HepG2 (cell line): ENCODE data around the gene IQCC. TPM values are rescaled to one million over a fixed set of nuclear protein-coding genes. Genes with fewer than 3 reads are reported as not detected.

ENCODE experiments used
- EEA1 ChIP-seq: sonication (generic); formaldehyde crosslinking; IDR thresholded peaks from 2 replicates; pipeline ENCODE4 v1.5.1; 2020; ENCODE audit warnings: mild to moderate bottlenecking, missing genetic modification reagents, borderline replicate concordance
- HNRNPLL ChIP-seq: fragments of 200-400 bp; formaldehyde crosslinking; IDR thresholded peaks from 2 replicates; pipeline ENCODE4 v1.6.1; 2017; ENCODE audit warnings: mild to moderate bottlenecking, low read depth, low read length; ENCODE audit not compliant: poor library complexity, severe bottlenecking
- ISX ChIP-seq: sonication (generic); formaldehyde crosslinking; conservative IDR thresholded peaks from 2 replicates; pipeline ENCODE4 v1.5.0; 2020; ENCODE audit warnings: missing genetic modification reagents
- KLF12 ChIP-seq: sonication (generic); formaldehyde crosslinking; IDR thresholded peaks from 2 replicates; pipeline ENCODE4 v1.4.0; 2020; ENCODE audit warnings: missing genetic modification reagents, borderline replicate concordance
- NFYB ChIP-seq: sonication (generic); formaldehyde crosslinking; IDR thresholded peaks from 2 replicates; pipeline ENCODE4 v1.4.0; 2020; ENCODE audit warnings: missing genetic modification reagents
- NR3C1 ChIP-seq: sonication (generic); formaldehyde crosslinking; IDR thresholded peaks from 2 replicates; pipeline ENCODE4 v1.4.0; 2020; ENCODE audit warnings: missing genetic modification reagents
- NRL ChIP-seq: sonication (generic); formaldehyde crosslinking; IDR thresholded peaks from 2 replicates; pipeline ENCODE4 v1.5.0; 2020; ENCODE audit warnings: missing genetic modification reagents, mild to moderate bottlenecking, moderate library complexity, borderline replicate concordance
- POLR2AphosphoS2 ChIP-seq: IDR thresholded peaks from 2 replicates; pipeline ENCODE4 v1.6.1; 2011; ENCODE audit warnings: low read depth, low read length, improper control_type of control experiment
- RAD51 ChIP-seq: fragments of 450-650 bp; IDR thresholded peaks from 2 replicates; pipeline ENCODE4 v1.6.1; 2016; ENCODE audit warnings: borderline replicate concordance
- RCOR2 ChIP-seq: IDR thresholded peaks from 2 replicates; pipeline ENCODE4 v1.6.1; 2016; ENCODE audit warnings: missing biosample characterization, missing genetic modification reagents
- THAP8 ChIP-seq: sonication (generic); formaldehyde crosslinking; IDR thresholded peaks from 2 replicates; pipeline ENCODE4 v1.5.1; 2020; ENCODE audit warnings: missing genetic modification reagents, mild to moderate bottlenecking, borderline replicate concordance
- YEATS2 ChIP-seq: sonication (generic); formaldehyde crosslinking; IDR thresholded peaks from 2 replicates; pipeline ENCODE4 v1.4.0; 2020; ENCODE audit warnings: missing genetic modification reagents, borderline replicate concordance
- ZNF136 ChIP-seq: sonication (generic); formaldehyde crosslinking; IDR thresholded peaks from 2 replicates; pipeline ENCODE4 v1.8.1; 2022; ENCODE audit warnings: low read depth, mild to moderate bottlenecking, moderate library complexity, missing genetic modification reagents
- ZNF234 ChIP-seq: sonication (generic); formaldehyde crosslinking; conservative IDR thresholded peaks from 2 replicates; pipeline ENCODE4 v1.5.1; 2020; ENCODE audit warnings: mild to moderate bottlenecking, missing genetic modification reagents
- ZNF263 ChIP-seq: sonication (generic); formaldehyde crosslinking; IDR thresholded peaks from 2 replicates; pipeline ENCODE4 v1.4.0; 2020; ENCODE audit warnings: missing genetic modification reagents
- ZNF3 ChIP-seq: IDR thresholded peaks from 2 replicates; pipeline ENCODE4 v1.7.0; 2017; ENCODE audit warnings: inconsistent platforms
- ZNF354B ChIP-seq: sonication (generic); formaldehyde crosslinking; IDR thresholded peaks from 2 replicates; pipeline ENCODE4 v1.8.0; 2022; ENCODE audit warnings: mild to moderate bottlenecking, missing genetic modification reagents
- ZNF484 ChIP-seq: sonication (generic); formaldehyde crosslinking; IDR thresholded peaks from 2 replicates; pipeline ENCODE4 v1.5.1; 2020; ENCODE audit warnings: mild to moderate bottlenecking, low read depth, missing genetic modification reagents, borderline replicate concordance
- ZNF607 ChIP-seq: sonication (generic); formaldehyde crosslinking; IDR thresholded peaks from 2 replicates; pipeline ENCODE4 v1.5.1; 2020; ENCODE audit warnings: missing genetic modification reagents, mild to moderate bottlenecking, borderline replicate concordance
- ZSCAN20 ChIP-seq: sonication (generic); formaldehyde crosslinking; IDR thresholded peaks from 2 replicates; pipeline ENCODE4 v1.4.0; 2020; ENCODE audit warnings: missing genetic modification reagents, mild to moderate bottlenecking, borderline replicate concordance
- polyA plus RNA-seq, 8 experiments: library from polyadenylated mRNA; depleted of rRNA in 3 of 8; stranded (reverse) in 7 of 8; unstranded in 1 of 8; fragments of >200 nt; fragmentation: Illumina TruSeq in 4 of 8; extraction: Trizol in 4 of 8; gene quantifications; 2 replicates each; pipeline versions ENCODE4 v1.2.1 to v1.2.3, GENCODE V29; 2011 to 2016; ENCODE audit warnings: low read depth in 4 of 8, missing spikeins in 1 of 8, mixed read lengths in 1 of 8; ENCODE audit not compliant: insufficient read depth in 1 of 8
- total RNA-seq, 5 experiments: library from RNA; depleted of rRNA; stranded (reverse); fragments of >200 nt; fragmentation: Illumina TruSeq; extraction: Trizol; gene quantifications; 2 replicates each; pipeline ENCODE4 v1.2.3, GENCODE V29; 2016; ENCODE audit warnings: low read depth in 1 of 5
- TF ChIP-seq, protein P1 (sequence below): sonication (generic); formaldehyde crosslinking; IDR thresholded peaks from 2 replicates; pipeline ENCODE4 v1.4.0; 2020; ENCODE audit warnings: missing genetic modification reagents, borderline replicate concordance
- TF ChIP-seq, protein P2 (sequence below): sonication (generic); formaldehyde crosslinking; IDR thresholded peaks from 2 replicates; pipeline ENCODE4 v1.8.1; 2023; ENCODE audit warnings: mild to moderate bottlenecking, missing genetic modification reagents, borderline replicate concordance
- TF ChIP-seq, protein P3 (sequence below): IDR thresholded peaks from 2 replicates; pipeline ENCODE4 v1.6.1; 2016; ENCODE audit warnings: missing compliant biosample characterization, missing genetic modification reagents, borderline replicate concordance

The IQCC gene
- total and polyA plus RNA-seq, 2 of the 13 experiments (the other 11 are each of a cell fraction or from before 2014, with no cell fraction given): 1.7 to 3.0 TPM

DNA sequence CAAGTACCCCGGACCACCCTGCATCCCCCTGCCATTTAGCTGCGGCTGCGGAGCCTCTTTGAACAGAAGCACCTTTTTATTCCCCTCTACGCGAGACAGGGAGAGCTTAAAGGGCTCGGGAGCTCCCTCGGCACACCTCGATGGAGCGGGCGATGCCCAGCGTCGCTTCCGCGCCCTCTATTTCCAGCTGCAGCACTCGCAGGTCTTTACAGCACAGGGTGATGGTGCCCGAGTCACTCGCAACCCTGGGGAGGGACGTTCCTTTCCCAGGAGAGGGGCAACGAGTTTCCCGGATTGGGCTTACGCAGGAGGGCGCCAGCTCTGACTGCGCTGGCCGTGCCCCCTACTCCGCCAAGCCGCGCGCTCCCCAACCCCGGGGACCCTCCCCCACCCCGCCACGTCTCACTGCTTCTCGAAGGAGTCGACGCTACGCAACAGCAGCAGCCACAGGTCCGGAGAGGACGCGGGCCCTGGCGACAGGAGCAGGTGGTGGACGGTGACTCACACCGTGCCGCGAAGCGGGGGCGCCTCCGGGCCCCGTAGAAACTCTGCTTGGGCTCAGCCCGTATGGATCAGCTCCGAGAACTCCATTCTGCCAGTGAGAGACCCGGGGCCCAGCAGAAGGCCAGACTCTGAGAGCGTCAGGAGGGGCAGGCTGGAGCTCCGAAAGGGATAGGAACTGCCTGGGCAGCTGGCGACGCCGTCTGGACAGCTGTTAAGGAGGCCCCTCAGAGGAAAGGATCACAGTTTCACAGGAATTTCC lies 35.7 kb downstream of the IQCC start (continued):
- TF ChIP-seq, protein P1, sequence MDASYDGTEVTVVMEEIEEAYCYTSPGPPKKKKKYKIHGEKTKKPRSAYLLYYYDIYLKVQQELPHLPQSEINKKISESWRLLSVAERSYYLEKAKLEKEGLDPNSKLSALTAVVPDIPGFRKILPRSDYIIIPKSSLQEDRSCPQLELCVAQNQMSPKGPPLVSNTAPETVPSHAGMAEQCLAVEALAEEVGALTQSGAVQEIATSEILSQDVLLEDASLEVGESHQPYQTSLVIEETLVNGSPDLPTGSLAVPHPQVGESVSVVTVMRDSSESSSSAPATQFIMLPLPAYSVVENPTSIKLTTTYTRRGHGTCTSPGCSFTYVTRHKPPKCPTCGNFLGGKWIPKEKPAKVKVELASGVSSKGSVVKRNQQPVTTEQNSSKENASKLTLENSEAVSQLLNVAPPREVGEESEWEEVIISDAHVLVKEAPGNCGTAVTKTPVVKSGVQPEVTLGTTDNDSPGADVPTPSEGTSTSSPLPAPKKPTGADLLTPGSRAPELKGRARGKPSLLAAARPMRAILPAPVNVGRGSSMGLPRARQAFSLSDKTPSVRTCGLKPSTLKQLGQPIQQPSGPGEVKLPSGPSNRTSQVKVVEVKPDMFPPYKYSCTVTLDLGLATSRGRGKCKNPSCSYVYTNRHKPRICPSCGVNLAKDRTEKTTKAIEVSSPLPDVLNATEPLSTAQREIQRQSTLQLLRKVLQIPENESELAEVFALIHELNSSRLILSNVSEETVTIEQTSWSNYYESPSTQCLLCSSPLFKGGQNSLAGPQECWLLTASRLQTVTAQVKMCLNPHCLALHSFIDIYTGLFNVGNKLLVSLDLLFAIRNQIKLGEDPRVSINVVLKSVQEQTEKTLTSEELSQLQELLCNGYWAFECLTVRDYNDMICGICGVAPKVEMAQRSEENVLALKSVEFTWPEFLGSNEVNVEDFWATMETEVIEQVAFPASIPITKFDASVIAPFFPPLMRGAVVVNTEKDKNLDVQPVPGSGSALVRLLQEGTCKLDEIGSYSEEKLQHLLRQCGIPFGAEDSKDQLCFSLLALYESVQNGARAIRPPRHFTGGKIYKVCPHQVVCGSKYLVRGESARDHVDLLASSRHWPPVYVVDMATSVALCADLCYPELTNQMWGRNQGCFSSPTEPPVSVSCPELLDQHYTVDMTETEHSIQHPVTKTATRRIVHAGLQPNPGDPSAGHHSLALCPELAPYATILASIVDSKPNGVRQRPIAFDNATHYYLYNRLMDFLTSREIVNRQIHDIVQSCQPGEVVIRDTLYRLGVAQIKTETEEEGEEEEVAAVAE (CRISPR knock-in tag): 0 out of 2 replicates have a peak, but pooled peaks have one; percentile 52
- TF ChIP-seq NR3C1: no peak
- peak; percentile 80 for TF ChIP-seq ZNF607
- no peak for TF ChIP-seq EEA1 (CRISPR knock-in tag)
- TF ChIP-seq ZNF3: no peak
- no peak for TF ChIP-seq NFYB (CRISPR knock-in tag)
- TF ChIP-seq RAD51: no peak
- TF ChIP-seq ZNF136 (CRISPR knock-in tag): no peak; the same call in 1 of the 2 replicates
- TF ChIP-seq NRL (CRISPR knock-in tag): no peak
- no peak for TF ChIP-seq ZNF234
- no peak for TF ChIP-seq RCOR2 (CRISPR knock-in tag)
- TF ChIP-seq KLF12 (CRISPR knock-in tag): no peak
- no peak for TF ChIP-seq ZNF354B (CRISPR knock-in tag)
- peak; percentile 77; the same call in 1 of the 2 replicates for TF ChIP-seq ZSCAN20
- no peak for TF ChIP-seq ISX (CRISPR knock-in tag)
- no peak for TF ChIP-seq POLR2AphosphoS2
- TF ChIP-seq, protein P2, sequence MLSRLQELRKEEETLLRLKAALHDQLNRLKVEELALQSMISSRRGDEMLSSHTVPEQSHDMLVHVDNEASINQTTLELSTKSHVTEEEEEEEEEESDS (CRISPR knock-in tag): 0 out of 2 replicates have a peak, but pooled peaks have one; percentile 55
- TF ChIP-seq HNRNPLL: peak; percentile 71
- TF ChIP-seq, protein P3, sequence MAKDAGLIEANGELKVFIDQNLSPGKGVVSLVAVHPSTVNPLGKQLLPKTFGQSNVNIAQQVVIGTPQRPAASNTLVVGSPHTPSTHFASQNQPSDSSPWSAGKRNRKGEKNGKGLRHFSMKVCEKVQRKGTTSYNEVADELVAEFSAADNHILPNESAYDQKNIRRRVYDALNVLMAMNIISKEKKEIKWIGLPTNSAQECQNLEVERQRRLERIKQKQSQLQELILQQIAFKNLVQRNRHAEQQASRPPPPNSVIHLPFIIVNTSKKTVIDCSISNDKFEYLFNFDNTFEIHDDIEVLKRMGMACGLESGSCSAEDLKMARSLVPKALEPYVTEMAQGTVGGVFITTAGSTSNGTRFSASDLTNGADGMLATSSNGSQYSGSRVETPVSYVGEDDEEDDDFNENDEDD (CRISPR knock-in tag): peak; percentile 74; the same call in 1 of the 2 replicates
- TF ChIP-seq THAP8 (CRISPR knock-in tag): no peak
- no peak for TF ChIP-seq ZNF263 (CRISPR knock-in tag)
- TF ChIP-seq YEATS2 (CRISPR knock-in tag): no peak
- TF ChIP-seq ZNF484 (CRISPR knock-in tag): no peak
